Kidney (tissue), 14 donors: ENCODE data around the gene RETREG3. TPM values are rescaled to one million over a fixed set of nuclear protein-coding genes. Genes with fewer than 3 reads are reported as not detected.
"Not testable (repeated sequence)": the region's sequence is repeated elsewhere in the genome, so short reads cannot be mapped to it uniquely, and the experiment has no call there.

Experiments used
- DNase-seq, 5 donors: peaks; one replicate each; pipeline ENCODE4 v3.0.0-alpha.2; 2013 to 2020
- FAIRE-seq: peaks from 2 replicates; lab custom pipeline; 2012; peaks lifted over from hg19 to GRCh38; lab: Jason Lieb, UNC
- H3K27ac ChIP-seq, 2 donors: one replicate each; pipeline ENCODE4 v1.7.0; 2013; ENCODE audit warnings: low read depth in 2 of 2, low read length in 2 of 2, inconsistent platforms in 1 of 2
- H3K27me3 ChIP-seq: one replicate; pipeline ENCODE4 v1.7.1; 2013; ENCODE audit warnings: low read length, inconsistent platforms; ENCODE audit not compliant: control insufficient read depth, insufficient read depth
- H3K36me3 ChIP-seq, 3 donors: one replicate each; pipeline versions ENCODE4 v1.7.0 to v1.7.1; 2013; ENCODE audit warnings: low read length in 3 of 3, control low read depth in 1 of 3, inconsistent platforms in 1 of 3; ENCODE audit not compliant: insufficient read depth in 3 of 3, control insufficient read depth in 2 of 3
- H3K4me1 ChIP-seq, 3 donors: one replicate each; pipeline versions ENCODE4 v1.7.0 to v1.7.1; 2013; ENCODE audit warnings: low read length in 3 of 3, inconsistent platforms in 1 of 3, low read depth in 1 of 3; ENCODE audit not compliant: control insufficient read depth in 2 of 3, insufficient read depth in 2 of 3
- H3K4me3 ChIP-seq, 3 donors: one replicate each; pipeline versions ENCODE4 v1.7.0 to v1.8.1; 2013; ENCODE audit warnings: low read length in 3 of 3, control low read depth in 1 of 3, inconsistent platforms in 1 of 3
- H3K9ac ChIP-seq, 3 donors: one replicate each; pipeline versions ENCODE4 v1.7.0 to v1.7.1; 2013; ENCODE audit warnings: low read length in 3 of 3, control low read depth in 1 of 3, inconsistent platforms in 1 of 3
- H3K9me3 ChIP-seq, 3 donors: one replicate each; pipeline versions ENCODE4 v1.7.0 to v1.7.1; 2013; ENCODE audit warnings: low read length in 3 of 3, control low read depth in 1 of 3, inconsistent platforms in 1 of 3; ENCODE audit not compliant: control insufficient read depth in 2 of 3, insufficient read depth in 1 of 3
- CTCF ChIP-seq: IDR thresholded peaks from 3 replicates; pipeline ENCODE4 v1.5.1; 2012; ENCODE audit warnings: mild to moderate bottlenecking, moderate library complexity, borderline replicate concordance; ENCODE audit not compliant: insufficient read depth; ENCODE audit errors: extremely low read depth
- intact Hi-C: fragments of 100-400 bp; cut with DNase I; formaldehyde crosslinking; loops from one replicate; pipeline ENCODE4 v1.11.1; 2022
- polyA plus RNA-seq: library from polyadenylated mRNA; stranded (reverse); fragments of 350-450 nt; fragmentation: Illumina TruSeq; extraction: RNeasy Lipid Tissue Mini Kit (QIAGEN cat#74804); gene quantifications from one replicate; pipeline ENCODE4 v1.2.3, GENCODE V29; 2014; ENCODE audit warnings: low read depth, low replicate concordance; ENCODE audit not compliant: insufficient read depth
- total RNA-seq: library from RNA; stranded (reverse); fragmentation: NEBNext Ultra II Directional; extraction: Animal tissue kit (Norgen Biotek cat#: 25700); gene quantifications from one replicate; pipeline ENCODE4 v1.2.1, GENCODE V29; 2021
- donor health status: control.
- donor health status: control.
- donor health status: control.
- donor health status: control.
- donor health status: control.
- donor health status: DM: yes; HTN: yes; CAD: no.
- donor health status: Normal renal cell carcinoma (clear cell type).

The RETREG3 gene
- total and polyA plus RNA-seq, 2 donors from 2014 or later = 22.6 to 69.5 TPM

GRCh38 chr17:42547001-42547461 is 62.1 kb downstream of the RETREG3 start:
- H3K27me3 ChIP-seq = no peaks in the 10 kb centered on the region
- H3K9ac ChIP-seq = no peak overlapping the region
- FAIRE-seq (no peak), DNase-seq (peak in 1 of 5 donors; percentile 77)
- H3K9me3 ChIP-seq = no peaks in the 10 kb centered on the region
- peaks cover 0 to 3% (median 0%) of the 10 kb centered on the region in 3 donors for H3K36me3 ChIP-seq
- intact Hi-C loops = no loop called here
- no peak overlapping the region for H3K27ac ChIP-seq
- TF ChIP-seq CTCF = no peak
- H3K4me1 ChIP-seq = peaks cover 0 to 3% (median 0%) of the 10 kb centered on the region in 3 donors
- H3K4me3 ChIP-seq = no peak overlapping the region

DNA sequence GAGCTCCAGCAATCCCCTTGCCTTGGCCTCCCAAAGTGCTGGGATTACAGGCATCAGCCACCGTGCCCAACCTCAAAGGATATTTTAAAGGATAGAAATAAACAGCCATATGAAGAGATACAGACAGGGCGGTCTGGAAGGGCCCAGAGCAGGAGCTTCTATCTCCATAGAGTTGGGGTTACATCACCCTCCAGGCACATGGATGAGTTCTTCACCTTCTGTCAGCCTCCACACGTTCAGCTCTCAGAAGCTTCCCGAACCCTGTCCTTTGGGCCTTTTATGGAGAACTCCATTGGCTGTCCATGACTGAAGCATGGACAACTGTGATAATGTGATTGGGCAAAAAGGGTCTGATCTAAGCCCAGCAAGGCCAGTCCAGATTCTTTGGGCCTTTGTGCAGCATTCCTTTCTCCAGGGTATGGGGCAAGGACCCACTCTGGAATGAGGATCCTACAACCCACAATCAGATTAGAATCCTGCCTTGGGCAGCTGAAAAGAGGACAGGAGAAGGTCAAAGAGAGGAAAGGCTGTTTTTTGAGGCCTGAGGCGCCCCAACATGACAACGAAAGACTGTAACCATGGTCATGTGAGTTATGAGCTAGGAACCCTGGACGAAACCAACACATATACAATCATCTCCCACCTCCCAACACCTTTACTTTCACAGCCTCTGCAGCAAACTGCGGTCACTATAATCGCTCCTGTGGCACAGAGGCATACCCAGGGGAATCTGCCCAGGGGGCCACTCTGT is 63.2 kb downstream of the RETREG3 start:
- H3K4me1 ChIP-seq, FAIRE-seq, H3K9me3 ChIP-seq, H3K27me3 ChIP-seq, H3K27ac ChIP-seq, H3K9ac ChIP-seq, H3K36me3 ChIP-seq, intact Hi-C loops, H3K4me3 ChIP-seq: not testable (repeated sequence)
- peak in 1 of 5 donors; percentile 2 for DNase-seq

DNA sequence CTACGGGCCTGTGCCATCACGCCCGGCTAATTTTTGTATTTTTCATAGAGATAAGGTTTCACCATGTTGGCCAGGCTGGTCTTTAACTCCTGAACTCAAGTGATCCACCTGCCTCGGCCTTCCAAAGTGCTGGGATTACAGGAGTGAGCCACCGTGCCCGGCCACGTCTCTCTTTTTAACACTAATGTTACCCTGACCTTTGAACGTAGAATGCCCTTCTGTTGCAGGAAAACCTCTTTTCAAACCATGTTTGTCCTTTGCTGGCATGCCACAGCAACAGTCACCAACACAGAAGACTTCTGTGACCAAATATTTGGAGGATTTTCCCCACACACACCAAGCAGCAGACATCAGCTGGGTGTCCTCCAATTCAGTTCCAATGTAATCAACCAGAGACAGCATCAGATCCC is 64.3 kb downstream of the RETREG3 start:
- H3K36me3 ChIP-seq = peaks cover 0 to 10% (median 6%) of the 10 kb centered on the region in 3 donors

More for the DNA sequence above, 64.3 kb downstream of the RETREG3 start:
- Histone ChIP-seq H3K4me3 (no peak overlapping the region), H3K27ac (no peak overlapping the region), H3K9ac (no peak overlapping the region), H3K9me3 (no peaks in the 10 kb centered on the region), H3K4me1 (peaks cover 0 to 3% (median 0%) of the 10 kb centered on the region in 3 donors), H3K27me3 (no peaks in the 10 kb centered on the region)
- no peak for FAIRE-seq
- intact Hi-C loops = no loop called here
- DNase-seq = peak in 1 of 5 donors; percentile 6
- no peak for TF ChIP-seq CTCF
